NK-92 (cell line): ENCODE measurements around the gene S1PR2.
"Not testable (repeated sequence)": the region's sequence is repeated elsewhere in the genome, so short reads cannot be mapped to it uniquely, and the experiment has no call there.

Source experiments
- DNase-seq: peaks from one replicate; lab custom pipeline; 2025; ENCODE audit not compliant: unreplicated experiment; lab: John Stamatoyannopoulos, UW

Gene S1PR2

DNA sequence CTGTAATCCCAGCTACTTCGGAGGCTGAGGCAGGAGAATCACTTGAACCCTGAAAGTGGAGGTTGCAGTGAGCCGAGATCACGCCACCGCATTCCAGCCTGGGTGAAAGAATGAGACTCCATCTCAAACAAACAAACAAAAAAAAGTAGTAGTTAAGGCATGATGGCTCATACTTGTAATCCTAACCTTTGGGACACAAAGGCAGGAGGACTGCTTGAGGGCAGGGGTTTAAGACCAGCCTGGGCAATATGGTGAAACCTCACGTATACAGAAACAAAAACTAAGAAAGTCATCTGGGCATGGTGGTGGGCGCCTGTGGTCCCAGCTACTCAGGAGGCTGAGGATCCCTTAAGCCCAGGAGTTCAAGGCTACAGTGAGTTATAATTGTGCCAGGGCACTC lies 38.2 kb downstream of the S1PR2 start:
- no peak for DNase-seq

DNA sequence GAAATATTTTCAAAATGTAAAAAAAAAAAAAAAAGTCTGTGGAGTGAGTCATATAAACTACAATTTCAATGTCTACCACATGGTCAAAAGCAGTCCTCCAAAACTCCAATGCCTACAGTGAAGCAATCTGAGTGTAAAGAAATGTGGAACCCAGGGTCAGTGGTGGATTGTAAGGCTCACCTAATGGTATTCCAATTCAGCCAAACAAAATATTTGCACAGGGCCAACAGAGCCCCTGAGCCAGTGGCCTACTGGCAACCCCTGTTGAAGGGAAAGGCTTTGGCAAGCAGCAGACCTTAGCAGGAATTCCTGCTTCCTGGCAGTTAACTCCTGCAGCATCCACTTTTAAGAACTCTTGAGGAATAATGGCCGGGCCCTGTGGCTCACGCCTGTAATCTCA lies 39.8 kb downstream of the S1PR2 start:
- no peak for DNase-seq

DNA sequence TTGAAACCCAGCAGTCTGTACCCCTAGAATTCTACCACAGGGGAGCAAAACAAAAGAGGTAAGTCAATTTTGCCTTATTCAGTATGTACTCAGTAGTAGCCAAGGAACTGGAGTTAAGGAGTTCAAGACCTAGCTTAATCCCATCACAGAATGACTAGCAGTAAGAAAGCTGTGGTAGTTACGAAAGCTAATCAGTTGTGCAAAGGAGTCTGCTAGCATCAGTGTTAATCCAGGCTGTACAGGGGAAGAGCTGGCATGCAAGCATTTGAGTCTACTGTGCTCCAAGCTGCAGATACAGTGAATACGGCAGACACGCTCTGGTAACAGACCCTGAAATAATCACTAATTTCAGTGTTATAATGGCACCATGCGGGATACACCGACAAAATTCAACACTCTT lies 41.1 kb downstream of the S1PR2 start:
- DNase-seq: no peak

DNA sequence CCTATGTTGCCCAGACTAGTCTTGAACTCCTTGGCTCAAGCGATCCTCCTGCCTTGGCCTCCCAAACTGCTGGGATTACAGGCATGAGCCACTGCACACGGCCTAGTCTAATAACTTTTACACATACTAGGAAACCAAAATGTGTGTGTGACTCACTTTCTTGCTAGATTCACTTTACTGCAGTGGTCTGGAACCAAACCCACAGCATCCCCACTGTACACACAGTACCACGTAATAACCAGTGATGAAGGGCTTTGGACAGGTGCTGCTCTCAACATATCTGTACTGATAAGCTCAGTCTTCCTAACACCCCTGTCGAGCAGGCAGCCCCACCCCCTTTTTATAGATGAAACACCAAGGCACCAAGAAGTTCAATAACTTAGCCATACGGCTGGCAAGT lies 41.5 kb downstream of the S1PR2 start:
- DNase-seq: no peak

DNA sequence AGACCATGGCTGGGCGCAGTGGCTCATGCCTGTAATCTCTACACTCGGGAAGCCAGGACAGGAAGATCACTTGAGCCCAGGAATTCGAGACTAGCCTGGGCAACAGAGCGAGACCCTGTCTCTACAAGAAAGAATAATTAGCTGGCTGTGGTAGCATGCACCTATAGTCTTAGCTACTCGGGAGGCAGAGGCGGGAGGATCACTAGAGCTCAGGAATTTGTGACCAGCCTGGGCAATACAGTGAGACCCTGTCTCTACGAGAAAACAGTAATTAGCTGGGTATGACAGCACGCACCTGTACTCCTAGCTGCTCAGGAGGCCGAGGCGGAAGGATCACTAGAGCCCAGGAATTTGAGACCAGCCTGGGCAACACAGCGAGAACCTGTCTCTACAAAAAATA lies 43.8 kb downstream of the S1PR2 start:
- no peak for DNase-seq

DNA sequence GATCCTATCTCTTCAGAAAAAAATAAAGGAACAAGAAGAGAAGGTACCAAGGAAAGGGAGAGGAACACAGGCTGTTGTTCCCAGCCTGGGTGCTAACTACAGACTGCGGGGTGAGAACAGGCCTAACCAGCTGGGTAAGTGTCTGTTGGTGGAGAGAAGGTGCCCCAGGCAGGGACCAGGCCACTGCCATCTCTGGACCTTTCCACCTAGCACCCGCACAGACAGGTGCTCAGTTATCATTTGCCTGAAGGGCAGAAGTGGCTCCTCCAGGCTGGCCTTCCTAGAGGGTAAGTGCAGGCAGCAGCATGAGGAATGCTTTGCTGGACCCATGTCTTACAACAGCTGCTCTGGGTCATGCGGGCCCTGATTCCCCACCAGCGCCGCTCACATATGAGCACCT lies 46.5 kb downstream of the S1PR2 start:
- DNase-seq: no peak

DNA sequence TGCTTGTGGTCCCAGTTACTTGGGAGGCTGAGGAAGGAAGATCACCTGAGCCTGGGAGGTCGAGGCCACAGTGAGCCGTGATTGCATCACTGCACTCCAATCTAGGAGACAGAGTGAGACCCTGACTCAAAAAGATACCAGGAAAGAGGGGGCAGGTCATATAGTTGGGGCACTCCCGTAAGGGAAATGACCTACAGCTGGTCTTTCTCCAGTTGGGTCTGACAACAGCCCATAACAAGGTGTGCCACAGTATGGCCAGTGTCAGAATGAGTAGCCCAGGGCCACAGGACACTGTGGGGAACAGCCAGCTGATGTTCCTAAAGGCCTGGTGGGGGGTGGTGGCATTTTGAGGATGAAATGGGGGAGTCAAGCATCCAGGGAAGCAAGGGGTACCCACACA lies 47.2 kb downstream of the S1PR2 start:
- DNase-seq: no peak

DNA sequence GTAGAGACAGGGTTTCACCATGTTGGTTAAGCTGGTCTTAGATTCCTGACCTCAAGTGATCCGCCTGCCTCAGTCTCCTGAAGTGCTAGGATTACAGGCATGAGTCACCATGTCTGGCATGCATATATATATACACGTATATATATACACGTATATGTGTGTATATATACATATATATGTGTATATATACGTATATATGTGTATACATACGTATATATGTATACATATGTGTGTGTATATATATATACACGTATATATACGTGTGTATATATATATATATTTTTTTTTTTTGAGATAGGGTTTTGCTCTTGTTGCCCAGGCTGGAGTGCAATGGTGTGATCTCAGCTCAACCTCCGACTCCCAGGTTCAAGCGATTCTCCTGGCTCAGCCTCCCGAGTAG lies 48.3 kb downstream of the S1PR2 start:
- DNase-seq: no peak

DNA sequence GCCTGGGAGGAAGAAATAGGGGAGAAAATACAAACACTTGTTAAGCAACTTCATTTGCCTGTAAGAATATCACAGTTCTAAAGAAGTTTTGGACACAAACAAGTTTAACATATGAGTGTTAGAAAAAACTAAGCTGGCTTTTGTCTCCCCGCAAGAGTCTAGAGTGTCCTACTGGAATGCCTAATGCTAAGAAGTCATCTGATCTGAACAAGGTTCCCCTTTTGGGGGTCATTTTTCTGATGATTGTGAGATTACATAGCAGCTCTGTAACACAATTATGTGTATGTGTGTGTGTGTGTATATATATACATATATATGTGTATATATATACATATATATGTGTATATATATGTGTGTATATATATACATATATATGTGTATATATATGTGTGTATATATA lies 49.1 kb downstream of the S1PR2 start:
- DNase-seq: no peak

DNA sequence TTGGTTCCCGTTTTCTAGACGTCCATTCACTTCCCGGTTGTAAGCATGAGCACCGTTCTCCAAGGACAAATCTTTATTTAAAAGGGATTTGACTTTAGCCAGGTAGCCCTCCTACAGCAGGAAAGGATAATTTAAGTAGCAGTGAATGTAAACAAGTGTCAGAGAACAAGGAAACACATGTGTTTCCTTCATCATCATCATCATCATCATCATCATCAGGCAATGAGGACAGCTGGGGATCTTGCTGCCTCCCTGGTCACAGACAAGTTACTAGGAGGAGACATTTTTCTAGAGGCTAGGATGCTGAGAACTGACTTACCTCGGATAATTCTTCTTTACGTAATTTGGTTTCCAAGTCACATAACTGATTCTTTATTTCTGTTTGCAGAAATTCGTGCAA lies 50.7 kb downstream of the S1PR2 start:
- DNase-seq: no peak

DNA sequence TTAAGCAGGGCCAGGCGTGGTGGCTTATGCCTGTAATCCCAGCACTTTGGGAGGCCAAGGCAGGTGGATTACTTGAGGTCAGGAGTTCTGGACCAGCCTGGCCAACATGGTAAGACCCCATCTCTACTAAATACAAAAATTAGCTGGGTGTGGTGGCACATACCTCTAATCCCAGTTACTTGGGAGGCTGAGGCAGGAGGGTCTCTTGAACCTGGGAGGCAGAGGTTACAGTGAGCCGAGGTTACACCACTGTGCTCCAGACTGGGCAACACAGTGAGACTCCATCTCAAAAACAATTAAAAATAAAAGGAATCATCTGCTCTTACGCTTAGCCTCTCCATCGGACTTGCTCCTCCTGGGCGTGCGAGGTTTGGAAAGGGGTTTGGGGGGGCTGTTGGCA lies 51.1 kb downstream of the S1PR2 start:
- not testable (repeated sequence) for DNase-seq

DNA sequence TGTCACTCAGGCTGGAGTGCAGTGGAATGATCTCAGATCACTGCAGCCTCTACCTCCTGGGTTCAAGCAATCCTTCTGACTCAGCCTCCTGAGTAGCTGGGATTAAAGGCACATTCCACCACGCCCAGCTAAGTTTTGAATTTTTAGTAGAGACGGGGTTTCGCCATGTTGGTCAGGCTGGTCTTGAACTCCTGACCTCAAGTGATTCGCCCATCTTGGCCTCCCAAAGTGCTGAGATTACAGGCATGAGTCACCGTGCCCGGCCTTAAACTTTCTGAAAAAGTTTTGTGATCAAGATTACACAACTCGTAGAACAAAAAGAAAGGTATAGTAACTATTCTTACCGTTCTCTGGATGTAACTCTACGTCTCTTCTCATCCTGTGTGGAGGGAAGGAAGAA lies 57.6 kb downstream of the S1PR2 start:
- DNase-seq: no peak
